Measurements from ENCODE around the gene EMC9. TPM values are rescaled to one million over a fixed set of nuclear protein-coding genes. Genes with fewer than 3 reads are reported as not detected.

EMC9 gene
- total and polyA plus RNA-seq, 12 donors, result 21.6 to 149 (median 43.9) TPM

GRCh38 chr14:24102357-24103048 is 38.9 kb downstream of the EMC9 start:
- Histone ChIP-seq H3K4me3 (no peak overlapping the region), H3K4me1 (replicated peaks in 1 of 2) (peaks cover 0 to 8% of the 10 kb centered on the region in 2 donors), H3K36me3 (replicated peaks in 1 of 2) (peaks cover 0 to 11% of the 10 kb centered on the region in 2 donors), H3K27me3 (no peaks in the 10 kb centered on the region), H3K9me3 (replicated peaks in 1 of 3) (no peaks in the 10 kb centered on the region), H3K27ac (no peak overlapping the region)
- TF ChIP-seq CTCF (IDR thresholded peaks at IDR 0.05), result no peak
- TF ChIP-seq POLR2A (IDR thresholded peaks at IDR 0.05), result no peak
- WGBS, 4 donors, result 85 to 92% (median 89%) methylated on average over 4 to 7 of the region's 7 CpGs
- no peak for DNase-seq
- intact Hi-C loops (cut with DNase I), result no loop called here

- no peak for DNase-seq
- Histone ChIP-seq H3K27me3 (no peaks in the 10 kb centered on the region), H3K4me3 (no peak overlapping the region), H3K4me1 (replicated peaks in 1 of 2) (no peaks in the 10 kb centered on the region), H3K36me3 (replicated peaks in 1 of 2) (peaks cover 0 to 11% of the 10 kb centered on the region in 2 donors), H3K27ac (no peak overlapping the region), H3K9me3 (replicated peaks in 1 of 3) (no peaks in the 10 kb centered on the region)
- 89 to 100% (median 93%) methylated on average over 3 of the region's 3 CpGs for WGBS, 4 donors
- TF ChIP-seq CTCF (IDR thresholded peaks at IDR 0.05) (no peak), POLR2A (IDR thresholded peaks at IDR 0.05) (no peak)
- intact Hi-C loops (cut with DNase I), result no loop called here
Observed at GRCh38 chr14:24100982-24101494, 40.4 kb downstream of the EMC9 start.

- H3K36me3 ChIP-seq (replicated peaks in 1 of 2), result peaks cover 0 to 11% of the 10 kb centered on the region in 2 donors
- TF ChIP-seq POLR2A (IDR thresholded peaks at IDR 0.05), result no peak
- TF ChIP-seq CTCF (IDR thresholded peaks at IDR 0.05), result no peak
- H3K4me1 ChIP-seq (replicated peaks in 1 of 2), result peaks cover 0 to 5% of the 10 kb centered on the region in 2 donors
- WGBS, 4 donors, result 80 to 90% (median 84%) methylated on average over 4 of the region's 4 CpGs
- H3K9me3 ChIP-seq (replicated peaks in 1 of 3), result no peaks in the 10 kb centered on the region
- H3K27me3 ChIP-seq, result no peaks in the 10 kb centered on the region
- no peak overlapping the region for H3K4me3 ChIP-seq
- no peak for DNase-seq
- intact Hi-C loops (cut with DNase I), result no loop called here
- H3K27ac ChIP-seq, result no peak overlapping the region
Observed at GRCh38 chr14:24100197-24100981, 41.0 kb downstream of the EMC9 start.

All from adrenal gland (tissue), 12 donors.